OCI-LY1 (cell line): Measurements from ENCODE around the gene ZFC3H1.

ENCODE experiments used
- EZH2 ChIP-seq: fragments of 200-600 bp; sonication (generic), shearing (Covaris generic); IDR thresholded peaks from 2 replicates; pipeline ENCODE4 v1.8.0; 2017; ENCODE audit warnings: borderline replicate concordance, mixed run types, mild to moderate bottlenecking, antibody characterized with exemption, low read length, moderate library complexity, mixed read lengths
- TF ChIP-seq, protein P1 (sequence below): fragments of 200-600 bp; sonication (generic), shearing (Covaris generic); IDR thresholded peaks from 2 replicates; pipeline ENCODE4 v1.5.1; 2017; ENCODE audit warnings: mild to moderate bottlenecking, antibody characterized with exemption, low read length, moderate library complexity, mixed read lengths

DNA sequence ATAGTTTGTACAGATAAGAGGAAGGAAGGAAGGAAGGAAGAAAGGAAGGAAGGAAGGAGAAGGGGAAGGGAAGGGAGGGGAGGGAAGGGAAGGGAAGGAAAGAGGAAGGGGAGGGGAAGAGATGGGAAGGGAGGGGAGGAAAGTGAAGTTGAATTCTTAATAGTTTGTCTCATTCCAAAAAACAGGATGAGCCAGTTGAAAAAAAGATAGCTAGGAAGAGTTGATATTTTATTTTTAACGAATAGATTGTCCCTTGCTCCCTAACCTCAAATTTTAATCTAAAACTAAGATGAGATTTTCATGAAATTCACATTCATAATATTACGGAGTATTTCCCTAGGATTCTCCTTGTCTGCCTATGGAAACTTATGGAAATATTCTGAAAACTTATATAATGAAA lies 80.7 kb downstream of the ZFC3H1 start:
- TF ChIP-seq EZH2, result no peak
- TF ChIP-seq, protein P1, sequence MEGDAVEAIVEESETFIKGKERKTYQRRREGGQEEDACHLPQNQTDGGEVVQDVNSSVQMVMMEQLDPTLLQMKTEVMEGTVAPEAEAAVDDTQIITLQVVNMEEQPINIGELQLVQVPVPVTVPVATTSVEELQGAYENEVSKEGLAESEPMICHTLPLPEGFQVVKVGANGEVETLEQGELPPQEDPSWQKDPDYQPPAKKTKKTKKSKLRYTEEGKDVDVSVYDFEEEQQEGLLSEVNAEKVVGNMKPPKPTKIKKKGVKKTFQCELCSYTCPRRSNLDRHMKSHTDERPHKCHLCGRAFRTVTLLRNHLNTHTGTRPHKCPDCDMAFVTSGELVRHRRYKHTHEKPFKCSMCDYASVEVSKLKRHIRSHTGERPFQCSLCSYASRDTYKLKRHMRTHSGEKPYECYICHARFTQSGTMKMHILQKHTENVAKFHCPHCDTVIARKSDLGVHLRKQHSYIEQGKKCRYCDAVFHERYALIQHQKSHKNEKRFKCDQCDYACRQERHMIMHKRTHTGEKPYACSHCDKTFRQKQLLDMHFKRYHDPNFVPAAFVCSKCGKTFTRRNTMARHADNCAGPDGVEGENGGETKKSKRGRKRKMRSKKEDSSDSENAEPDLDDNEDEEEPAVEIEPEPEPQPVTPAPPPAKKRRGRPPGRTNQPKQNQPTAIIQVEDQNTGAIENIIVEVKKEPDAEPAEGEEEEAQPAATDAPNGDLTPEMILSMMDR, result no peak
